Measurements from ENCODE around the gene ELL2. TPM values are rescaled to one million over a fixed set of nuclear protein-coding genes. Genes with fewer than 3 reads are reported as not detected.

The ELL2 gene
- total RNA-seq, 1 donor from 2014 or later: 52.1 TPM

- H3K27ac ChIP-seq: no peak overlapping the region
- no peak for TF ChIP-seq CTCF (IDR thresholded peaks at IDR 0.05)
- H3K4me1 ChIP-seq: no peaks in the 10 kb centered on the region
- no peak for ATAC-seq
- H3K4me3 ChIP-seq: no peak overlapping the region
- H3K36me3 ChIP-seq: peaks cover 55% of the 10 kb centered on the region
- intact Hi-C loops (cut with DNase I): no loop called here
- H3K27me3 ChIP-seq: no peaks in the 10 kb centered on the region
- H3K9me3 ChIP-seq: no peaks in the 10 kb centered on the region
- DNase-seq: no peak
Observed at GRCh38 chr5:95889076-95889475, 72.6 kb downstream of the ELL2 start.

- DNase-seq: no peak
- no peak overlapping the region for H3K27ac ChIP-seq
- intact Hi-C loops (cut with DNase I): no loop called here
- no peaks in the 10 kb centered on the region for H3K4me1 ChIP-seq
- no peak for TF ChIP-seq CTCF (IDR thresholded peaks at IDR 0.05)
- no peaks in the 10 kb centered on the region for H3K27me3 ChIP-seq
- H3K4me3 ChIP-seq: no peak overlapping the region
- H3K36me3 ChIP-seq: peaks cover 44% of the 10 kb centered on the region
- no peak for ATAC-seq
- no peaks in the 10 kb centered on the region for H3K9me3 ChIP-seq
Observed at GRCh38 chr5:95887977-95888376, 73.7 kb downstream of the ELL2 start.

GRCh38 chr5:95886340-95887044 is 75.2 kb downstream of the ELL2 start:
- Histone ChIP-seq H3K27ac (no peak overlapping the region), H3K4me3 (no peak overlapping the region), H3K36me3 (peaks cover 34% of the 10 kb centered on the region), H3K27me3 (no peaks in the 10 kb centered on the region), H3K9me3 (no peaks in the 10 kb centered on the region), H3K4me1 (no peaks in the 10 kb centered on the region)
- DNase-seq: no peak
- intact Hi-C loops (cut with DNase I): no loop called here
- no peak for TF ChIP-seq CTCF (IDR thresholded peaks at IDR 0.05)
- ATAC-seq: no peak

- TF ChIP-seq CTCF (IDR thresholded peaks at IDR 0.05): no peak
- no peak for DNase-seq
- H3K27me3 ChIP-seq: no peaks in the 10 kb centered on the region
- H3K4me3 ChIP-seq: no peak overlapping the region
- H3K27ac ChIP-seq: no peak overlapping the region
- ATAC-seq: no peak
- intact Hi-C loops (cut with DNase I): no loop called here
- H3K9me3 ChIP-seq: no peaks in the 10 kb centered on the region
- peaks cover 17% of the 10 kb centered on the region for H3K36me3 ChIP-seq
- H3K4me1 ChIP-seq: no peaks in the 10 kb centered on the region
Observed at GRCh38 chr5:95884511-95884910, 77.1 kb downstream of the ELL2 start.

DNA sequence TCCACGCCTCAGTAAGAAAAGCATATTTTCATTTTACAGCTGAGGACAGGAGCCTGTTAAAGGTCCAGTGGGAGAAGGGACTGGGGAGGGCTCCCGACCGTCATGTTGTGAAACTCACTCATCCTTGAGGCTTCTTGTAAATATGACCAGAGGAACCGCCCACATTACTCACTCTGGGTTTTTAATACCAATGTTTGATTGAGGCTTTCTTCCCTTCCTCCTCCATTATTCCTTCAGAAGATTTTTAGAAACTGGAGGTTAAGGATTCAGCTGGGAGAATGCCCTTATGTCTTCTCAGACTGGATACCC is 77.7 kb downstream of the ELL2 start:
- Histone ChIP-seq H3K4me1 (no peaks in the 10 kb centered on the region), H3K27ac (no peak overlapping the region), H3K36me3 (peaks cover 11% of the 10 kb centered on the region), H3K4me3 (no peak overlapping the region), H3K27me3 (no peaks in the 10 kb centered on the region), H3K9me3 (no peaks in the 10 kb centered on the region)
- intact Hi-C loops (cut with DNase I): no loop called here
- DNase-seq (no peak), ATAC-seq (peak; percentile 40)
- TF ChIP-seq CTCF (IDR thresholded peaks at IDR 0.05): no peak
